Mucosa of gallbladder (tissue), 1 donor: ENCODE results near the gene TERC. TPM values are rescaled to one million over a fixed set of nuclear protein-coding genes. Genes with fewer than 3 reads are reported as not detected.

Source experiments
- total RNA-seq: library from RNA; stranded (reverse); gene quantifications from one replicate; pipeline ENCODE4 v1.2.1, GENCODE V29; 2021
- donor health status: DM: no; HTN: no; CAD: no.

TERC gene
- total RNA-seq, 1 donor from 2014 or later: 3.5 TPM

Other genes starting within 250 kb of the TERC start
- 30.0 TPM for gene MECOM, start 101.3 kb downstream of the TERC start, total RNA-seq
- 1.6 TPM for gene ACTRT3, start 4.5 kb upstream of the TERC start, total RNA-seq
- 14.0 TPM for gene MYNN, start 8.3 kb upstream of the TERC start, total RNA-seq
- gene LRRIQ4, start 47.8 kb upstream of the TERC start, total RNA-seq: not detected
- 2.3 TPM for gene LRRC34, start 47.8 kb upstream of the TERC start, total RNA-seq
- gene LRRC31, start 104.9 kb upstream of the TERC start, total RNA-seq: 2.9 TPM
- not detected for gene SAMD7, start 146.5 kb upstream of the TERC start, total RNA-seq
- gene SEC62, start 201.7 kb upstream of the TERC start, total RNA-seq: 135 TPM